ENCODE measurements around the gene SGCG. TPM values are rescaled to one million over a fixed set of nuclear protein-coding genes. Genes with fewer than 3 reads are reported as not detected.
"Not testable (repeated sequence)": the region's sequence is repeated elsewhere in the genome, so short reads cannot be mapped to it uniquely, and the experiment has no call there.

SGCG gene
- 1.2 and 2.1 TPM in 2 replicates for total RNA-seq

GRCh38 chr13:23180711-23181110, at the start of gene SGCG:
SGCG (plus strand) TSS chr13:23180979; CDS start chr13:23203695, 22,716 bp downstream.
- FAIRE-seq (no peak), DNase-seq (ENCODE audit: low read depth) (no peak)
- Histone ChIP-seq H3K36me3 (ENCODE audit: control insufficient read depth, insufficient read depth, low read length) (no peaks in the 10 kb centered on the region), H3K27me3 (ENCODE audit: control insufficient read depth, insufficient read depth, low read length) (no peaks in the 10 kb centered on the region), H3K4me3 (ENCODE audit: low read depth, low read length) (no peak within 1 kb of the TSS)
- TF ChIP-seq, protein P1, sequence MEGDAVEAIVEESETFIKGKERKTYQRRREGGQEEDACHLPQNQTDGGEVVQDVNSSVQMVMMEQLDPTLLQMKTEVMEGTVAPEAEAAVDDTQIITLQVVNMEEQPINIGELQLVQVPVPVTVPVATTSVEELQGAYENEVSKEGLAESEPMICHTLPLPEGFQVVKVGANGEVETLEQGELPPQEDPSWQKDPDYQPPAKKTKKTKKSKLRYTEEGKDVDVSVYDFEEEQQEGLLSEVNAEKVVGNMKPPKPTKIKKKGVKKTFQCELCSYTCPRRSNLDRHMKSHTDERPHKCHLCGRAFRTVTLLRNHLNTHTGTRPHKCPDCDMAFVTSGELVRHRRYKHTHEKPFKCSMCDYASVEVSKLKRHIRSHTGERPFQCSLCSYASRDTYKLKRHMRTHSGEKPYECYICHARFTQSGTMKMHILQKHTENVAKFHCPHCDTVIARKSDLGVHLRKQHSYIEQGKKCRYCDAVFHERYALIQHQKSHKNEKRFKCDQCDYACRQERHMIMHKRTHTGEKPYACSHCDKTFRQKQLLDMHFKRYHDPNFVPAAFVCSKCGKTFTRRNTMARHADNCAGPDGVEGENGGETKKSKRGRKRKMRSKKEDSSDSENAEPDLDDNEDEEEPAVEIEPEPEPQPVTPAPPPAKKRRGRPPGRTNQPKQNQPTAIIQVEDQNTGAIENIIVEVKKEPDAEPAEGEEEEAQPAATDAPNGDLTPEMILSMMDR (IDR thresholded peaks at IDR 0.05; ENCODE audit: insufficient read depth, low read length, severe bottlenecking), result no peak

- Histone ChIP-seq H3K36me3 (ENCODE audit: control insufficient read depth, insufficient read depth, low read length) (no peaks in the 10 kb centered on the region), H3K4me3 (ENCODE audit: low read depth, low read length) (no peak overlapping the region), H3K27me3 (ENCODE audit: control insufficient read depth, insufficient read depth, low read length) (no peaks in the 10 kb centered on the region)
- DNase-seq (ENCODE audit: low read depth), result no peak
- no peak for FAIRE-seq
- TF ChIP-seq, protein P1 (IDR thresholded peaks at IDR 0.05; ENCODE audit: insufficient read depth, low read length, severe bottlenecking), result no peak
Observed at GRCh38 chr13:23134542-23134941, 46.2 kb upstream of the SGCG start.

DNA sequence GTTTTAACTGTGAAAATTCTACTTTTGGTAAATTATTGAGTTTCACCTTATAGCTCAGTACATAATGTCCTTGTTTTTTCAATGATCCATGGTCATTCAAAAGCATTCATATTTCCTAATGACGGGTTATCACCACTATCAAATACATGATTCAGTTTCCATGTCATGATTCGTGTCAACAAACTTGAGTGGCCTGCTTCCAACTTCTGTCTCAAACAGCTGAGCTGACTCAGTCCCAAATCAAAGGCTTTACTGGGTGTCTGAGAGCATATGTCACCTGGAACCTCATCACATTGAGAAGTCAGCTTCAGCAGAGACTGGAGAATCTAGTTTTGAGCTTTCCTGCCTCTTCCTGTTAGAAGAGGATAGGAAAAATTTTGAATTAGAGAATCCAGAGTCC, 40.3 kb upstream of the SGCG start:
- TF ChIP-seq, protein P1 (IDR thresholded peaks at IDR 0.05; ENCODE audit: insufficient read depth, low read length, severe bottlenecking), result no peak
- H3K27me3 ChIP-seq (ENCODE audit: control insufficient read depth, insufficient read depth, low read length), result no peaks in the 10 kb centered on the region
- H3K36me3 ChIP-seq (ENCODE audit: control insufficient read depth, insufficient read depth, low read length), result no peaks in the 10 kb centered on the region
- peak; percentile 61 for DNase-seq (ENCODE audit: low read depth)
- no peak overlapping the region for H3K4me3 ChIP-seq (ENCODE audit: low read depth, low read length)
- no peak for FAIRE-seq

- DNase-seq (ENCODE audit: low read depth) (no peak), FAIRE-seq (no peak)
- no peaks in the 10 kb centered on the region for H3K36me3 ChIP-seq (ENCODE audit: control insufficient read depth, insufficient read depth, low read length)
- TF ChIP-seq, protein P1 (IDR thresholded peaks at IDR 0.05; ENCODE audit: insufficient read depth, low read length, severe bottlenecking), result no peak
- H3K27me3 ChIP-seq (ENCODE audit: control insufficient read depth, insufficient read depth, low read length), result no peaks in the 10 kb centered on the region
- H3K4me3 ChIP-seq (ENCODE audit: low read depth, low read length), result no peak overlapping the region
Observed at GRCh38 chr13:23141964-23142363, 38.8 kb upstream of the SGCG start.

GRCh38 chr13:23142607-23143006, 38.2 kb upstream of the SGCG start:
- DNase-seq (ENCODE audit: low read depth); H3K36me3 ChIP-seq (ENCODE audit: control insufficient read depth, insufficient read depth, low read length); H3K27me3 ChIP-seq (ENCODE audit: control insufficient read depth, insufficient read depth, low read length); H3K4me3 ChIP-seq (ENCODE audit: low read depth, low read length); FAIRE-seq: not testable (repeated sequence)

GRCh38 chr13:23144431-23144830, 36.3 kb upstream of the SGCG start:
- TF ChIP-seq, protein P1 (IDR thresholded peaks at IDR 0.05; ENCODE audit: insufficient read depth, low read length, severe bottlenecking), result no peak
- no peaks in the 10 kb centered on the region for H3K36me3 ChIP-seq (ENCODE audit: control insufficient read depth, insufficient read depth, low read length)
- DNase-seq (ENCODE audit: low read depth) (no peak), FAIRE-seq (no peak)
- no peaks in the 10 kb centered on the region for H3K27me3 ChIP-seq (ENCODE audit: control insufficient read depth, insufficient read depth, low read length)
- H3K4me3 ChIP-seq (ENCODE audit: low read depth, low read length), result no peak overlapping the region
